ENCODE data around the gene F2RL2. TPM values are rescaled to one million over a fixed set of nuclear protein-coding genes. Genes with fewer than 3 reads are reported as not detected.

Gene F2RL2
- total and polyA plus RNA-seq, 10 donors, result 0.04 to 1.5 (median 0.25) TPM; not detected in 1

- WGBS, 5 donors, result 66 to 90% (median 85%) methylated on average over 4 of the region's 4 CpGs
- intact Hi-C loops (cut with DNase I; ENCODE audit: low total_unique reads), result loop anchor here (5.0 to 10.0 kb wide), 2 partner anchors 114 to 172 kb away; partner anchors contain the start of gene F2R
- Histone ChIP-seq H3K36me3 (peaks cover 0 to 78% (median 0%) of the 10 kb centered on the region in 6 donors), H3K4me3 (no peak overlapping the region), H3K9me3 (no peaks in the 10 kb centered on the region), H3K27me3 (replicated peaks in 1 of 7) (no peaks in the 10 kb centered on the region), H3K4me1 (peaks cover 0 to 11% (median 4%) of the 10 kb centered on the region in 6 donors), H3K27ac (no peak overlapping the region)
- no peak for TF ChIP-seq POLR2AphosphoS5 (IDR thresholded peaks at IDR 0.05)
- TF ChIP-seq POLR2A (IDR thresholded peaks at IDR 0.05), result no peak
- no peak for TF ChIP-seq CTCF (IDR thresholded peaks at IDR 0.05 in 8 of 11, conservative IDR thresholded peaks at IDR 0.05 in 3 of 11)
- no peak for DNase-seq
These were observed 22.5 kb downstream of the F2RL2 start for GRCh38 chr5:76600716-76601115.

GRCh38 chr5:76598531-76598930, 24.7 kb downstream of the F2RL2 start:
- peaks cover 0 to 10% (median 4%) of the 10 kb centered on the region in 6 donors for H3K4me1 ChIP-seq
- no peak overlapping the region for H3K4me3 ChIP-seq

GRCh38 chr5:76595755-76596481, 27.3 kb downstream of the F2RL2 start:
- intact Hi-C loops (cut with DNase I; ENCODE audit: low total_unique reads), result no loop called here
- WGBS, 5 donors, result 65 to 81% (median 80%) methylated on average over 3 of the region's 3 CpGs
- TF ChIP-seq CTCF (IDR thresholded peaks at IDR 0.05 in 8 of 11, conservative IDR thresholded peaks at IDR 0.05 in 3 of 11) (no peak), POLR2A (IDR thresholded peaks at IDR 0.05) (no peak), POLR2AphosphoS5 (IDR thresholded peaks at IDR 0.05) (no peak)
- Histone ChIP-seq H3K4me1 (no peaks in the 10 kb centered on the region), H3K27me3 (replicated peaks in 1 of 7) (no peaks in the 10 kb centered on the region), H3K9me3 (no peaks in the 10 kb centered on the region), H3K36me3 (peaks cover 0 to 78% (median 0%) of the 10 kb centered on the region in 6 donors), H3K27ac (peak overlapping the region in 1 of 8 donors; percentile 19), H3K4me3 (no peak overlapping the region)
- DNase-seq, result no peak

More at GRCh38 chr5:76598531-76598930, 24.7 kb downstream of the F2RL2 start:
- no peak for DNase-seq
- Histone ChIP-seq H3K9me3 (no peaks in the 10 kb centered on the region), H3K27me3 (replicated peaks in 1 of 7) (no peaks in the 10 kb centered on the region), H3K36me3 (peaks cover 0 to 77% (median 0%) of the 10 kb centered on the region in 6 donors), H3K27ac (no peak overlapping the region)
- intact Hi-C loops (cut with DNase I; ENCODE audit: low total_unique reads), result no loop called here
- 94 to 99% (median 98%) methylated on average over 2 of the region's 2 CpGs for WGBS, 5 donors
- no peak for TF ChIP-seq CTCF (IDR thresholded peaks at IDR 0.05 in 8 of 11, conservative IDR thresholded peaks at IDR 0.05 in 3 of 11)
- no peak for TF ChIP-seq POLR2AphosphoS5 (IDR thresholded peaks at IDR 0.05)
- TF ChIP-seq POLR2A (IDR thresholded peaks at IDR 0.05), result no peak

- WGBS, 5 donors, result 78 to 96% (median 91%) methylated on average over 4 of the region's 4 CpGs
- Histone ChIP-seq H3K27me3 (replicated peaks in 1 of 7) (no peaks in the 10 kb centered on the region), H3K4me3 (no peak overlapping the region), H3K4me1 (no peaks in the 10 kb centered on the region), H3K27ac (no peak overlapping the region), H3K9me3 (no peaks in the 10 kb centered on the region), H3K36me3 (peaks cover 0 to 82% (median 0%) of the 10 kb centered on the region in 6 donors)
- no peak for TF ChIP-seq CTCF (IDR thresholded peaks at IDR 0.05 in 8 of 11, conservative IDR thresholded peaks at IDR 0.05 in 3 of 11)
- no peak for TF ChIP-seq POLR2AphosphoS5 (IDR thresholded peaks at IDR 0.05)
- no peak for TF ChIP-seq POLR2A (IDR thresholded peaks at IDR 0.05)
- intact Hi-C loops (cut with DNase I; ENCODE audit: low total_unique reads), result no loop called here
- DNase-seq, result no peak
These were observed 29.1 kb downstream of the F2RL2 start for GRCh38 chr5:76594107-76594506.

Measured in spleen (tissue), 11 donors.